Glomerular visceral epithelial cell (primary cell): ENCODE results near the gene NOL4L.

Experiments
- DNase-seq: peaks from one replicate; pipeline ENCODE4 v3.0.0-alpha.2; 2016; ENCODE audit errors: extremely low spot score

NOL4L gene

GRCh38 chr20:32585011-32585585, at the start of gene NOL4L:
NOL4L (minus strand) TSS chr20:32585333; CDS start chr20:32584890, 443 bp downstream.
- peak; percentile 38 for DNase-seq

GRCh38 chr20:32634041-32634805, 49.1 kb upstream of the NOL4L start:
- no peak for DNase-seq

GRCh38 chr20:32632461-32633354, 47.6 kb upstream of the NOL4L start:
- no peak for DNase-seq

GRCh38 chr20:32631933-32632460, 46.9 kb upstream of the NOL4L start:
- DNase-seq, result no peak

GRCh38 chr20:32629813-32630212, 44.7 kb upstream of the NOL4L start:
- no peak for DNase-seq

GRCh38 chr20:32628960-32629530, 43.9 kb upstream of the NOL4L start:
- DNase-seq, result no peak

- peak; percentile 29 for DNase-seq
These were observed 41.9 kb upstream of the NOL4L start for GRCh38 chr20:32626859-32627636.

GRCh38 chr20:32626407-32626806, 41.3 kb upstream of the NOL4L start:
- DNase-seq, result no peak

GRCh38 chr20:32625996-32626395, 40.9 kb upstream of the NOL4L start:
- DNase-seq, result no peak

GRCh38 chr20:32624687-32625345, 39.7 kb upstream of the NOL4L start:
- no peak for DNase-seq

GRCh38 chr20:32623667-32624157, 38.6 kb upstream of the NOL4L start:
- DNase-seq, result no peak

- DNase-seq, result no peak
These were observed 37.7 kb upstream of the NOL4L start for GRCh38 chr20:32622585-32623468.

- no peak for DNase-seq
These were observed 36.9 kb upstream of the NOL4L start for GRCh38 chr20:32621891-32622584.

GRCh38 chr20:32621071-32621890, 36.1 kb upstream of the NOL4L start:
- no peak for DNase-seq

GRCh38 chr20:32619586-32619985, 34.5 kb upstream of the NOL4L start:
- DNase-seq, result no peak

GRCh38 chr20:32614772-32615171, 29.6 kb upstream of the NOL4L start:
- DNase-seq, result no peak

- DNase-seq, result no peak
These were observed 29.2 kb upstream of the NOL4L start for GRCh38 chr20:32614303-32614702.
